ENCODE measurements around the gene TOR2A.

The TOR2A gene

GRCh38 chr9:127693697-127694096 is 41.4 kb downstream of the TOR2A start:
- FAIRE-seq = no peak

- FAIRE-seq = no peak
Measured at GRCh38 chr9:127693143-127693542, 42.0 kb downstream of the TOR2A start.

- FAIRE-seq = no peak
Measured at GRCh38 chr9:127692071-127692470, 43.0 kb downstream of the TOR2A start.

GRCh38 chr9:127690735-127691134 is 44.4 kb downstream of the TOR2A start:
- no peak for FAIRE-seq

GRCh38 chr9:127689329-127690000 is 45.6 kb downstream of the TOR2A start:
- FAIRE-seq = no peak

GRCh38 chr9:127686461-127687393 is 48.4 kb downstream of the TOR2A start:
- no peak for FAIRE-seq

- FAIRE-seq = no peak
Measured at GRCh38 chr9:127684576-127684975, 50.5 kb downstream of the TOR2A start.

- FAIRE-seq = no peak
Measured at GRCh38 chr9:127683723-127684122, 51.4 kb downstream of the TOR2A start.

- FAIRE-seq = no peak
Measured at GRCh38 chr9:127682351-127683136, 52.5 kb downstream of the TOR2A start.

Measured in islet of Langerhans (tissue), 1 donor.